Iris pigment epithelial cell (primary cell): Measurements from ENCODE around the gene MYRF.

Experiments
- DNase-seq: peaks from one replicate; pipeline ENCODE4 v3.0.0-alpha.2; 2011; ENCODE audit warnings: low read depth

MYRF gene

GRCh38 chr11:61817471-61818202 is 65.2 kb downstream of the MYRF start:
- DNase-seq = no peak

- DNase-seq = peak; percentile 81
Measured at GRCh38 chr11:61820174-61820573, 67.7 kb downstream of the MYRF start.

GRCh38 chr11:61826930-61827570 is 74.6 kb downstream of the MYRF start:
- no peak for DNase-seq

- peak; percentile 98 for DNase-seq
Measured at GRCh38 chr11:61827571-61828378, 75.3 kb downstream of the MYRF start, which contains the start of gene FADS2. Gene FADS2, plus strand, starts transcription at chr11:61828300. Its CDS starts 91 bp downstream, at chr11:61828391.

- DNase-seq = no peak
Measured at GRCh38 chr11:61828379-61828628, 75.9 kb downstream of the MYRF start.

GRCh38 chr11:61828629-61829407 is 76.4 kb downstream of the MYRF start:
- peak; percentile 76 for DNase-seq

GRCh38 chr11:61829806-61830205 is 77.4 kb downstream of the MYRF start:
- DNase-seq = no peak

GRCh38 chr11:61830237-61831105 is 78.0 kb downstream of the MYRF start:
- DNase-seq = peak; percentile 63

GRCh38 chr11:61832207-61832606 is 79.8 kb downstream of the MYRF start:
- DNase-seq = no peak

- DNase-seq = no peak
Measured at GRCh38 chr11:61832754-61833153, 80.3 kb downstream of the MYRF start.

- DNase-seq = no peak
Measured at GRCh38 chr11:61833471-61833870, 81.0 kb downstream of the MYRF start.

GRCh38 chr11:61833926-61834277 is 81.5 kb downstream of the MYRF start:
- DNase-seq = no peak

- DNase-seq = peak; percentile 81
Measured at GRCh38 chr11:61834278-61835048, 82.0 kb downstream of the MYRF start.

- no peak for DNase-seq
Measured at GRCh38 chr11:61836193-61836592, 83.8 kb downstream of the MYRF start.

- no peak for DNase-seq
Measured at GRCh38 chr11:61837411-61838005, 85.1 kb downstream of the MYRF start.
